DMS114 treated with DMSO at 0.1 percent for 48 hours (cell line): ENCODE measurements around the gene TTLL10.

ENCODE experiments used
- DNase-seq: peaks from one replicate; lab custom pipeline; 2025; ENCODE audit not compliant: unreplicated experiment; lab: John Stamatoyannopoulos, UW

Gene TTLL10

DNA sequence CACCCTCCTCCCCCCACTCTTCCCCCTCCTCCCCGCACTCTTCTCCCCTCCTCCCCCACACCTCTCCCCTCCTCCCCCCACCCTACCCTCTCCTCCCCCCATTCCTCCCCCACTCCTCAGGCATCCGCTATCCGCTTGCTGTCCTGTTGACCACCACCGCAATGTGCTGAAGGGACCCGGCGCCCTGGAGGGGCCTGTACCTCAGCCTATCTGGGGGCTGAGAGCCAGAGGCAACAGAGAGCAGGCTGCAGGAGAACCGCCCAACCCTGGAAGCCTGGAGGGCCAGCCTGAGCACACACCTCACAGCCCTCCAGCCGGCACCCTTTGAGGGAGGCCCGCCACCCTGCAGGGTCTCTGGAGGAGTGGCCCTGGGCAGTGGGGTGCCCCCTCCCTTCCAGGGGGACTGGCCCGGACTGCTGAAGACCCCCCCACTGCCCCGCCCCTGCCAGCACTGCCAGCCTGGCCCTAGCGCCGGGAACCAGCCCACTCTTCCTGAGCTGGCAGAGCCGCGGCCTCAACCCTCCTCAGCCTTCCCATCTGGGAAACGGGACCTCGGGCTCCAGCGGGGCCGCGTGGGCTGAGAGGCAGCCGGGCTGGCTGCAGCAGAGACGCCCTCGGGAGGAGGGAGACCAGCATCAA lies 71.6 kb downstream of the TTLL10 start:
- DNase-seq = no peak

DNA sequence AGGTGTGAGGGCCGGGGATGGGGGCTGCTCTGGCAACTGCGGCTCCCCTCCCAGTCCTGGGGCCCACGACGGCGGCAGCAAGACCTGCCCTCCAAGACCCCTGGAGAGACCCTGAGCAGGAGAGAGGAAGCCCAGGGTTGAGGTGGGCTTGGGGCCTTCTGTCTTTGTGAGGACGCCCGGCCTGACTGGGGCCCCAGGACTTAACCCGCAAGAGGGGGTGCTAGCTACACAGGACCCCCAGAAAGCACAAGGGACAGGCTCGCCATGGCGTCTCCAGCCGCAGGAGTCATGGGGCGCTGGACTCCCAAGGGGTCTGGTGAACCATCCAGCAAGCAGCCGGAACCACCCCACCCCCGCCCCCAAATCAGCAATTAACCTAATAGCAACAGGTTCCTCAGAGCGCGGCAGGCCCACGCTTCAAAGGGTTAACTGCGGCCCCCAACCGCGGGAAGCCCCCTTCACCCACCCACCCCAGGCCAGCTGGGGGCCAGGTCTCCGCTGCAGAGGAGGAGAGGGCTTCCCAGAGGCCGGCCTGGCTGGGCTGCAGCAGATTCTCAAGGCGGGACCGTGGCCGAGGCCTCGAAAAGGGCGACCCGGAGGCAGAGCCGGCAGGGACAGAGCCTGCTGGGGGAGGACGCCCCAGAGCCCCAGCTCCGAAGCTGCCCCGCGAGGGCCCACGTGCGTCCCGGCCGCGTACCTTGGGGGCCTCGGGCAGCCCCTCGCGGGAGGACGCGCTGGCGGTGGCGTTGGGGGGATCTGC lies 72.3 kb downstream of the TTLL10 start:
- no peak for DNase-seq

DNA sequence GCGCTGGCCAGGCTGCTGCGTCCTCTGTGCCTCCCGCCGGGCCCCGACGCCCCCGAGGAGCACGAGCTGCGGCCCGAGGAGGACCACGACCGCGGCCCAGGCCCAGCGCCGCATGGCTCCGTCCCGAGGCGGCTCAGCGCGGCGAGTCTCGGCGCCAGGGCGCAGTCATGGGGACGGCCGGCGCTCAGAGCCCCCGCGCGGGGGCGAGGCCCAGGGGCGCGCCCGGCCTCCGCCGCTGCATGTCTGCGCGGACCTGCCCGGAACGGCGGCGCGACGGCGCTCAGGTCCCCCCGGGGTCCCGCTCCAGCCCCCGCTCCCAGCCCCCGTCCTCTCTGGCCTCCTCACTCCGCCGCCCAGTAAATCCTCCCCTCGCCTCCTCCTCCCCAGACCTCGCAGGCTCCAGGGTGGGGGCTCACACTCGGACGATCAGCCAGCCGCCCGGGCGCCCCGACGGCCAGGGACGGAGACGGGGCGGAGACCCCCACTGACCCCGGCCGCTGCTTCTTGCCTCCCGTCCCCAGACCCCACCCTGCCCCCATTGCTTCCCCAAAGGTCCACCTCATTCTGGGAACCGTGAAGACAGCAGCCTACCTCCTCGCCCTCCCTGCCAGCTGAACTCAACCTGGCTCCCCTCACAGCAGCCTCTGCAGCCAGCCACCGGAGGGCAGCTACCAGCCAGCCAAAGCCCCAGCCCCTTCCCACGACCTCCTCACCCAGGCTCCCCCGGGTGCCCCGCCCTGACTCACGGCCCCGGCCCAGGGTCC lies 73.1 kb downstream of the TTLL10 start, which contains the start of gene C1QTNF12:
C1QTNF12 (minus strand) TSS at position 146 of the 764 bp plus-strand sequence; CDS start at position 114, 32 bp downstream.
- no peak for DNase-seq

DNA sequence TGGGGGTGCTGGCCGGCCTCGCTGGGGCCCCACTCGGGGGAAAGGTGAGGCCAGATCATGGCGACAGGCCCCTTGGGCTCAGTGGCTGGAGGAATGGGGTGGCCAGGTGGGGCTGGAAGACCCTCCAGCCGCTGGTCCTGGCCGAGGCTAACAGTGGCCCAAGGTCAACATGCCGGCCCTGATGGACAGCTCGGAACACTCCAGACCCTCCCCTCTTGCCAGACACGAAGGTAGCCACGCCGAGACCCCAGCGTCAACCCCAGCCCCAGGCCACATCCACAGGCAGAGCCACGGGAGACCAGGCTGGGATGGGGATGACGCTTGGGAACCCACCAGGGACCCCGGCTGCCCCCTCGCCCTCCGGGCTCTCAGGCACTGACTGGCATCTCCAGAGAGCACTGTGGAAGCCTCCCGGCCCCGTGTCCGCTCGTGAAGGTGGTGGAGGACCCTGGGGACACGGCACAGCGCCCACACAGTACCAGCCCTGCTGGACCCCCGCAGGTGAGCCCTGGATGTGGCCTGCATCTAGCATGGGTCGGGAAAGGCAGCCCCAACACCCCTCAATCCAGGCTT lies 73.7 kb downstream of the TTLL10 start:
- DNase-seq = no peak
